Measurements from ENCODE around the gene SHISAL2B.

DNA sequence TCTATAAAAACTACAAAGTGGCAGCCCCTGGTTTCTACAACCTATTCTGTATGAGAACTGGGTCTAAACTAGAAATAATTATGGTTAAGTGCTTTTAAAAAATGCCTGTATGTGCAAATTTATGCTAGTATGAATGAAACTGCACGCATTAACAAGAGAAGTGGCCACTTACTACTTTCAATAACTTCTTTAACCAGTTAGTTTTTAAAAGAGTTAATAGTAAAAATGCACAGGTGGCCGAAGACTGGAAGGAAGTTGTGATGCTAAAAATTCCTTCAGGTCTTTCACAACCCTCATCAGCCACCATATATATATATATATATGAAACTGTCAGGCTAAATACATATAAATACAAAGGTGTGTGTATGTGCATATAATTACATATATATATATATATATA is 36.8 kb downstream of the SHISAL2B start:
- TF ChIP-seq CTCF (IDR thresholded peaks at IDR 0.05): no peak
- no peak for TF ChIP-seq POLR2AphosphoS5 (IDR thresholded peaks at IDR 0.05)
- TF ChIP-seq POLR2A (IDR thresholded peaks at IDR 0.05; ENCODE audit: low read depth): no peak
